Esophagus (tissue), 2 donors: ENCODE measurements around the gene NCLN. TPM values are rescaled to one million over a fixed set of nuclear protein-coding genes. Genes with fewer than 3 reads are reported as not detected.
A peak's percentile ranks its signal among the peaks of the same experiment; 100 is the strongest.

Source experiments
- H3K27ac ChIP-seq, 2 donors: one replicate each; pipeline ENCODE4 v1.5.1; 2013; ENCODE audit warnings: low read depth in 2 of 2, mild to moderate bottlenecking in 2 of 2, inconsistent platforms in 1 of 2, low read length in 1 of 2, moderate library complexity in 1 of 2
- H3K27me3 ChIP-seq, 2 donors: one replicate each; pipeline ENCODE4 v1.6.1; 2013; ENCODE audit warnings: low read length in 2 of 2, control low read depth in 1 of 2, mild to moderate bottlenecking in 1 of 2; ENCODE audit not compliant: insufficient read depth in 2 of 2, control insufficient read depth in 1 of 2
- H3K36me3 ChIP-seq, 2 donors: one replicate each; pipeline ENCODE4 v1.6.1; 2013; ENCODE audit warnings: low read length in 1 of 2; ENCODE audit not compliant: control insufficient read depth in 2 of 2, insufficient read depth in 2 of 2
- H3K4me1 ChIP-seq, 2 donors: one replicate each; pipeline ENCODE4 v1.6.1; 2013; ENCODE audit warnings: low read length in 1 of 2; ENCODE audit not compliant: control insufficient read depth in 2 of 2, insufficient read depth in 2 of 2
- H3K4me3 ChIP-seq, 2 donors: one replicate each; pipeline ENCODE4 v1.5.1; 2013; ENCODE audit warnings: low read length in 2 of 2, mild to moderate bottlenecking in 2 of 2, low read depth in 1 of 2, moderate library complexity in 1 of 2
- H3K9me3 ChIP-seq, 2 donors: one replicate each; pipeline ENCODE4 v1.6.1; 2013; ENCODE audit warnings: mild to moderate bottlenecking in 2 of 2, low read depth in 1 of 2, low read length in 1 of 2, moderate library complexity in 1 of 2; ENCODE audit not compliant: control insufficient read depth in 2 of 2, insufficient read depth in 1 of 2
- WGBS, 2 donors: extraction: QIAGEN DNeasy Blood & Tissue Kit; methylation state at CpG; one replicate each; pipeline ENCODE4 v1.1.7; 2013; 5-methylcytosine and 5-hydroxymethylcytosine counted together
- polyA plus RNA-seq, 2 donors: library from polyadenylated mRNA; stranded (reverse); fragments of 200-250 nt; gene quantifications; one replicate each; pipeline ENCODE4 v1.2.3, GENCODE V29; 2013
- donor health status: healthy with polysubstance abuse.
- donor health status: Bipolar disorder and iron deficiency.

The NCLN gene
- polyA plus RNA-seq, 2 donors: 23.9 to 24.9 TPM

GRCh38 chr19:3224346-3225168 is 38.8 kb downstream of the NCLN start, which contains the start of gene CELF5:
TSS of gene CELF5 (plus strand) at chr19:3224661. CDS start at chr19:3224740, 79 bp downstream.
- H3K27me3 ChIP-seq: peaks cover 4 to 17% of the 10 kb centered on the region in 2 donors
- 2 to 5% methylated on average over 48 to 94 of the region's 94 CpGs for WGBS, 2 donors
- H3K4me3 ChIP-seq: peak within 1 kb of the TSS in 1 of 2 donors; percentile 30
- no peaks in the 10 kb centered on the region for H3K9me3 ChIP-seq
- peaks cover 3% of the 10 kb centered on the region in 2 donors for H3K4me1 ChIP-seq
- no peaks in the 10 kb centered on the region for H3K36me3 ChIP-seq
- H3K27ac ChIP-seq: no peak within 1 kb of the TSS

DNA sequence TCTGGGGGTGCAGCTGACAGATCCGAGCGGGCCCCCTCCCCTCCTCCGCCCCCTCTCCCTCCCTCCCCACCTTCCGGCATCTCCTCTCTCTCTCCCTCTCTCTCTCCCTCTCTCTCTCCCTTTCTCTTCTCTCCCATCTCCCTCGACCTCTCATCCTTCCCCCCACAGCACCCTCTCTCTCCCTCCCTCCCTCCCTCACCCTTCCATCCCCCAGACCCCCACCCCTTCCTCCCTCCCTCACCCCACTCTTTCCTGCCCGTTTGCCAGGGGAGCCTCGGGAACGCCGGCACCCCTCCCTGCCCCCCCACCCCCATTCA is 39.4 kb downstream of the NCLN start:
- Histone ChIP-seq H3K36me3 (no peaks in the 10 kb centered on the region), H3K27ac (no peak overlapping the region), H3K9me3 (no peaks in the 10 kb centered on the region), H3K27me3 (peaks cover 4 to 22% of the 10 kb centered on the region in 2 donors), H3K4me3 (no peak overlapping the region), H3K4me1 (peaks cover 3% of the 10 kb centered on the region in 2 donors)
- WGBS, 2 donors: 0 to 3% methylated on average over 6 to 9 of the region's 9 CpGs

DNA sequence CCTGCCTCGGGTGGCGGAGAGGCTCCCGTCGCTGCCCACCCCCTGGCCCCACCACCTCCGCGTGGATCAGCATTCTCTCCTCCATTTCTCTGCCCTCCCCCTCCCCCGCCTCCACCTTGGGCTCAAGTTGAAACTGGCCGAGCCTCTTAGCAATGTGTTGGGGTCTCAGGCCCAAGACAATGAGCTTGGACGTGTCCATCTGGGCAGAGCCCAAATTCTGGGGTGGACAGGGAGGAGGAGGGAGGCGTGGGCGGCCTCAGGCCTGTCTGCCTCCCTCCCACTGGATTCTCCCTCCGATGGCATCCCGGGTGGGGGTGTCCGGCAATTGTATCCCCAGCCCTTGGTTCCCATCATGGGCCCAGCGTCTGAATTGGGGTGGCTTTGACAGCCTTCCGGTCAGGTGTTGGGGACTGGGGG is 40.0 kb downstream of the NCLN start:
- Histone ChIP-seq H3K9me3 (no peaks in the 10 kb centered on the region), H3K4me3 (no peak overlapping the region), H3K36me3 (no peaks in the 10 kb centered on the region), H3K27me3 (peaks cover 4 to 22% of the 10 kb centered on the region in 2 donors), H3K4me1 (peaks cover 3% of the 10 kb centered on the region in 2 donors), H3K27ac (no peak overlapping the region)
- 36 to 38% methylated on average over 14 to 16 of the region's 16 CpGs for WGBS, 2 donors

DNA sequence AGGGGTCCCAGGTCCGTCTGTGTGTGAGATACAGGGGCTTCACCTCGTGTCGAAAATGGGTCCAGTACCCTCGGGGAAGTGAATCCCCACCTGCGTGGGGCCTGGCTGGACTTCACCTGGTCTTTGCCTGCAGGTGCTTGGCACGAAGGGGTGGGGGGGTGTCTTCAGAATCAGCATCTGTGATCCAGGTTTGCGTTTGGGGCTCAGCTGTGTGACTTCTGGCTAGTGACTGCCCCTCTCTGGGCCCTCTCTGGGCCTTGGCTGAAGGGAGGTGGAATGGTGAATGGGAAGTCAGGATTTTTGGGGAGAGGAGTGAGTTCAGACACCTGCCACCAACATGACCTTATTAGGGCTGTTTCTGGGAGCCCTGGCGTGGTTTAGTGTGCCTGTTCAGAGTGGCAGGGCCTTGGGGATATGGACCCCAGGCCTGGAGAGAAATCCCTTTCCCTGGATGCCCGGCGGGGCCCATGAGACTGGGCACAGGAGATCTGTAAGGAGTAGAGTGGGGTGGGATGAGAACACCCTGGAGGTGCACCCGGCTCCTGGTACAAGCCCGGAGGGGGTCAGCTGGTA is 41.4 kb downstream of the NCLN start:
- Histone ChIP-seq H3K36me3 (no peaks in the 10 kb centered on the region), H3K4me3 (no peak overlapping the region), H3K4me1 (peaks cover 3% of the 10 kb centered on the region in 2 donors), H3K9me3 (no peaks in the 10 kb centered on the region), H3K27ac (no peak overlapping the region), H3K27me3 (peaks cover 4 to 22% of the 10 kb centered on the region in 2 donors)
- 53 to 63% methylated on average over 12 of the region's 12 CpGs for WGBS, 2 donors

DNA sequence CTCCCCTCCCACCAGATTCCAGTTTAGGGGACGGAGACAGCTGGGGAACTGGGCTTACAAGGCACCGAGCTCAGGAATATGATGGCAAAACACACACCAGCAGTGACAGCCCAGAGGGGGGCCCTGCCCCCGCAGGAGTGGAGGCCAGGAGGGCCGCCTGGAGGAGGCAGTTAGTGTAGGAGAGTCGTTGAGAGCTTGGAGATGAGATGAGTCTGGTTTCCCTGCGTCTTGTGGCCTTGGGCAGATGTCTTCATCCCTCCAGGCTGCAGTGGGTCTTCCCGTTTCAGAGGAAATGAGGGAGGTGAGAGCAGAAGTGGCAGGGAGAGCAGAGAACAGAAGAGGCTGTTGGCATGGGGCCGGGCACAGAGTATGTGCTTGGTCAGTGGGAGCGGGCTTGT is 43.6 kb downstream of the NCLN start:
- Histone ChIP-seq H3K36me3 (no peaks in the 10 kb centered on the region), H3K27ac (no peak overlapping the region), H3K27me3 (peaks cover 4 to 22% of the 10 kb centered on the region in 2 donors), H3K9me3 (no peaks in the 10 kb centered on the region), H3K4me1 (peaks cover under 1 to 3% of the 10 kb centered on the region in 2 donors), H3K4me3 (no peak overlapping the region)
- WGBS, 2 donors: 53 to 55% methylated on average over 9 of the region's 9 CpGs

DNA sequence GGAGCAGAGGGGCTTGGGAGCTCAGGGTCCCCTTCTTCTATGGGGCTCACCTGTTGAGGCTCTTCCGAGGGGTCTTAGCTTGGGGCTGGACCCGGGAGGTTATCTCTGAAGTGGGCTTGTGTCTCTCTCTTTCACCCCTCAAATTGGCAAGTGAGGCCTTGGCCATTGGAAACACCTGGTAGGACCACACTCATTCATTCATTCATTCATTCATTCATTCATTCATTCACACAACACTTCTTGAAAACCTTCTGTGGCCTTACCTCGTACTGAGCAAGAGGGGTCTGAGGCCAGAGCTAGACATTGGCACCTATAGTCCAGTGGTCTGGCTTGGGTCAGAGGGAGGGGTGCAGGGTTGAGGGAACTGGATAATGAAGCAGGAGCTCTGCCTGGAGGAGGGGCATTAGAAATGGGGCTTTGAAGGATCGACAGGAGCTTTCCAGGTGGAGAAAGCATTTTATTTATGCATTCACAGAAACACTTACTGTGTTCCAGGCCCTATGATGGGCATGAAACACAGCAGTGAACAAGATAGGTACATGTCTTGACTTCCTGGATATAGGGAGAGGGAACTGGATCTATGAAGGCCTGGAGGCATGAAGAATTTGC is 44.3 kb downstream of the NCLN start:
- Histone ChIP-seq H3K36me3 (no peaks in the 10 kb centered on the region), H3K27me3 (peaks cover 4 to 19% of the 10 kb centered on the region in 2 donors), H3K4me1 (no peaks in the 10 kb centered on the region), H3K4me3 (no peak overlapping the region), H3K27ac (no peak overlapping the region), H3K9me3 (no peaks in the 10 kb centered on the region)
- WGBS, 2 donors: 80 to 86% methylated on average over 4 of the region's 4 CpGs

GRCh38 chr19:3231288-3231687 is 45.6 kb downstream of the NCLN start:
- WGBS, 2 donors: 94 to 97% methylated on average over 1 of the region's 1 CpG
- no peaks in the 10 kb centered on the region for H3K4me1 ChIP-seq
- H3K9me3 ChIP-seq: no peaks in the 10 kb centered on the region
- no peaks in the 10 kb centered on the region for H3K36me3 ChIP-seq
- peaks cover 4 to 15% of the 10 kb centered on the region in 2 donors for H3K27me3 ChIP-seq
- H3K4me3 ChIP-seq: no peak overlapping the region
- no peak overlapping the region for H3K27ac ChIP-seq

GRCh38 chr19:3233116-3233515 is 47.4 kb downstream of the NCLN start:
- Histone ChIP-seq H3K36me3 (no peaks in the 10 kb centered on the region), H3K9me3 (no peaks in the 10 kb centered on the region), H3K27ac (no peak overlapping the region), H3K4me3 (no peak overlapping the region), H3K27me3 (peaks cover 0 to 14% of the 10 kb centered on the region in 2 donors), H3K4me1 (no peaks in the 10 kb centered on the region)
- 69 to 72% methylated on average over 4 of the region's 4 CpGs for WGBS, 2 donors

GRCh38 chr19:3233831-3234230 is 48.1 kb downstream of the NCLN start:
- peaks cover 0 to 10% of the 10 kb centered on the region in 2 donors for H3K27me3 ChIP-seq
- H3K4me3 ChIP-seq: no peak overlapping the region
- WGBS, 2 donors: 75 to 80% methylated on average over 4 of the region's 4 CpGs
- H3K36me3 ChIP-seq: no peaks in the 10 kb centered on the region
- no peaks in the 10 kb centered on the region for H3K4me1 ChIP-seq
- H3K27ac ChIP-seq: no peak overlapping the region
- H3K9me3 ChIP-seq: no peaks in the 10 kb centered on the region
